MM.1S (cell line): ENCODE results near the gene CNGB1.

Source experiments
- EZH2 ChIP-seq: fragments of 300-600 bp; sonication (generic); optimal IDR thresholded peaks from 2 replicates; pipeline ENCODE3; 2017; ENCODE audit warnings: low read depth, mild to moderate bottlenecking, antibody characterized with exemption, low read length, mixed read lengths
- EZH2phosphoT487 ChIP-seq: fragments of 300-600 bp; sonication (generic); IDR thresholded peaks from 2 replicates; pipeline ENCODE4 v1.6.1; 2018; ENCODE audit warnings: antibody characterized with exemption, low read length
- TF ChIP-seq, protein P1 (sequence below): fragments of 300-600 bp; sonication (generic); IDR thresholded peaks from 2 replicates; pipeline ENCODE4 v1.5.1; 2016; ENCODE audit warnings: antibody characterized with exemption, low read length, mixed read lengths

DNA sequence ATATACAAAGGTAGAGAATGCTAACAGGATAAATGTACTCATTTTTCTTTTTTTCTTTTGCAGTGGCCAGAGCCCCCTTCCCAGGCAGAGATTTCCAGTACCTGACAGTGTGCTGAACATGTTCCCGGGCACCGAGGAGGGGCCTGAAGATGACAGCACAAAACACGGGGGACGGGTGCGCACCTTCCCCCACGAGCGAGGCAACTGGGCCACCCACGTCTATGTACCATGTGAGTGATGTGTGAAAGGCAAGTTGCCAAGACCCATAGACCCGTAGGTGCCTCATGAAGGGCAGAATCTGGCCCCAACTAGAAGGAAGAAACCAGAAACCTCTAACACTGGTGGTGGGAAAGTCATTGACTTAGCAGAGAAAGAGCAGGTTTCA lies 31.5 kb upstream of the CNGB1 start:
- no peak for TF ChIP-seq EZH2phosphoT487
- TF ChIP-seq, protein P1, sequence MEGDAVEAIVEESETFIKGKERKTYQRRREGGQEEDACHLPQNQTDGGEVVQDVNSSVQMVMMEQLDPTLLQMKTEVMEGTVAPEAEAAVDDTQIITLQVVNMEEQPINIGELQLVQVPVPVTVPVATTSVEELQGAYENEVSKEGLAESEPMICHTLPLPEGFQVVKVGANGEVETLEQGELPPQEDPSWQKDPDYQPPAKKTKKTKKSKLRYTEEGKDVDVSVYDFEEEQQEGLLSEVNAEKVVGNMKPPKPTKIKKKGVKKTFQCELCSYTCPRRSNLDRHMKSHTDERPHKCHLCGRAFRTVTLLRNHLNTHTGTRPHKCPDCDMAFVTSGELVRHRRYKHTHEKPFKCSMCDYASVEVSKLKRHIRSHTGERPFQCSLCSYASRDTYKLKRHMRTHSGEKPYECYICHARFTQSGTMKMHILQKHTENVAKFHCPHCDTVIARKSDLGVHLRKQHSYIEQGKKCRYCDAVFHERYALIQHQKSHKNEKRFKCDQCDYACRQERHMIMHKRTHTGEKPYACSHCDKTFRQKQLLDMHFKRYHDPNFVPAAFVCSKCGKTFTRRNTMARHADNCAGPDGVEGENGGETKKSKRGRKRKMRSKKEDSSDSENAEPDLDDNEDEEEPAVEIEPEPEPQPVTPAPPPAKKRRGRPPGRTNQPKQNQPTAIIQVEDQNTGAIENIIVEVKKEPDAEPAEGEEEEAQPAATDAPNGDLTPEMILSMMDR: no peak
- no peak for TF ChIP-seq EZH2
